Measurements from ENCODE around the gene MEF2C. TPM values are rescaled to one million over a fixed set of nuclear protein-coding genes. Genes with fewer than 3 reads are reported as not detected.

MEF2C gene
- total RNA-seq, 1 donor from 2014 or later: 0.33 TPM

GRCh38 chr5:88671106-88671504 is 211.9 kb downstream of the MEF2C start:
- peaks cover 84% of the 10 kb centered on the region for H3K27me3 Mint-ChIP-seq
- peaks cover 16% of the 10 kb centered on the region for H3K9me3 Mint-ChIP-seq
- intact Hi-C loops (cut with micrococcal nuclease): no loop called here
- peaks cover 2% of the 10 kb centered on the region for H3K36me3 Mint-ChIP-seq (ENCODE audit: low read depth)
- no peak overlapping the region for H3K4me3 Mint-ChIP-seq
- DNase-seq: no peak
- H3K27ac Mint-ChIP-seq: no peak overlapping the region
- H3K4me1 Mint-ChIP-seq: peaks cover 25% of the 10 kb centered on the region

GRCh38 chr5:88670461-88670860 is 212.5 kb downstream of the MEF2C start:
- intact Hi-C loops (cut with micrococcal nuclease): no loop called here

GRCh38 chr5:88669371-88670050 is 213.5 kb downstream of the MEF2C start:
- H3K4me3 Mint-ChIP-seq: no peak overlapping the region
- DNase-seq: no peak
- intact Hi-C loops (cut with micrococcal nuclease): no loop called here

More at GRCh38 chr5:88670461-88670860, 212.5 kb downstream of the MEF2C start:
- Mint-ChIP-seq H3K9me3 (peaks cover 17% of the 10 kb centered on the region), H3K36me3 (ENCODE audit: low read depth) (peaks cover 2% of the 10 kb centered on the region), H3K27ac (no peak overlapping the region), H3K27me3 (peaks cover 85% of the 10 kb centered on the region), H3K4me1 (peaks cover 27% of the 10 kb centered on the region), H3K4me3 (no peak overlapping the region)
- DNase-seq: no peak

GRCh38 chr5:88667496-88668201 is 215.3 kb downstream of the MEF2C start:
- peak; percentile 56 for DNase-seq
- H3K27me3 Mint-ChIP-seq: peaks cover 87% of the 10 kb centered on the region
- no peak overlapping the region for H3K27ac Mint-ChIP-seq
- peaks cover 8% of the 10 kb centered on the region for H3K9me3 Mint-ChIP-seq
- H3K4me3 Mint-ChIP-seq: peak overlapping the region; percentile 86
- H3K4me1 Mint-ChIP-seq: peaks cover 23% of the 10 kb centered on the region
- H3K36me3 Mint-ChIP-seq (ENCODE audit: low read depth): no peaks in the 10 kb centered on the region
- intact Hi-C loops (cut with micrococcal nuclease): loop anchor here (1.0 kb wide), 1 partner anchor 24 kb away; no protein-coding TSS in a partner anchor

More at GRCh38 chr5:88669371-88670050, 213.5 kb downstream of the MEF2C start:
- peaks cover 13% of the 10 kb centered on the region for H3K9me3 Mint-ChIP-seq
- H3K27ac Mint-ChIP-seq: no peak overlapping the region
- peaks cover 86% of the 10 kb centered on the region for H3K27me3 Mint-ChIP-seq
- H3K36me3 Mint-ChIP-seq (ENCODE audit: low read depth): peaks cover 2% of the 10 kb centered on the region
- peaks cover 23% of the 10 kb centered on the region for H3K4me1 Mint-ChIP-seq

All from activated CD4-positive, alpha-beta T cell treated with anti-CD3 and anti-CD28 coated beads, Interleukin-2, amount 10 ng/mL, durations not matched to agents 24 days and 14 days (primary cell).